ENCODE results near the gene KSR2.
"Not testable (repeated sequence)": the region's sequence is repeated elsewhere in the genome, so short reads cannot be mapped to it uniquely, and the experiment has no call there.

Gene KSR2

DNA sequence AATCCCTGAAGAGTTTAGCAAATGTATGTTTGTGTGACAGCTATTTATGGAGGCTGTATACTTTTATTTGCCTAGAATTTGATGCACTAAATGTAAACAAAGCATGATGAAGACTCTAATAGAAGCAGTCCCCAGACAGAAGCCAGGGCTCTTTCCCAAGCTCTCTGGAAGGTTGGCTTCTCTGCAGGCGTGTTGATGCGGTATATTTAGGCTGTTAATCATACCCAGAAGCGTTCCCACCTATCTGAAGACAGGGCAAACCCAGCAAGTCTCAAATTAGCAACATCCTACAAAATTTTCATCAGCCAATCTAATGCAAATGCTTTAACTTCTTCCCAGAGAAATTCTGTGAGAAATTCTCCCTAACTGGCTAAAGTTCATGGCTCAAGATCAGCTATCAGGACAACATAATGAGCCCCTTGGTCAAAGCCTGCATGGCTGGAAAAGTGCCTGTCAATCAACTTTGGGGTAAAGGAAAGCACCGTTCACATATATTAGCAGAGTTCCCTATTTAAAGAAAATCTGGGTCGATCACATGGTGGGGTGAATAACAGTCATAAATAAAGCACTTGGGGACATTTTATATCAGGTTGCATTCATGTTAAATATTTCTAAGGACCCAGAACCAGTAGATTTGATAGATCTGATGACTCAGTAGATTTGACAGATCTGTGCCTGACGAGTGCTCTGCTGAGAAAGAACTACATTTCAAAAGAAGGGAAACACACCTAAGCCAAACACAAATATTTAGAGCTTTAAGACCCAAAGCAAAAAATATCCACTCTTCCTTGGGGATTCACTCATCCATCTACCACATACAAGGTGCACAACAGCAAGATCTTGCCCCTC is 46.6 kb downstream of the KSR2 start:
- DNase-seq = no peak
- TF ChIP-seq POLR2A (IDR thresholded peaks at IDR 0.05; ENCODE audit: low read length) = no peak
- TF ChIP-seq GATA1 (IDR thresholded peaks at IDR 0.05; ENCODE audit: low read depth, low read length) = no peak

DNA sequence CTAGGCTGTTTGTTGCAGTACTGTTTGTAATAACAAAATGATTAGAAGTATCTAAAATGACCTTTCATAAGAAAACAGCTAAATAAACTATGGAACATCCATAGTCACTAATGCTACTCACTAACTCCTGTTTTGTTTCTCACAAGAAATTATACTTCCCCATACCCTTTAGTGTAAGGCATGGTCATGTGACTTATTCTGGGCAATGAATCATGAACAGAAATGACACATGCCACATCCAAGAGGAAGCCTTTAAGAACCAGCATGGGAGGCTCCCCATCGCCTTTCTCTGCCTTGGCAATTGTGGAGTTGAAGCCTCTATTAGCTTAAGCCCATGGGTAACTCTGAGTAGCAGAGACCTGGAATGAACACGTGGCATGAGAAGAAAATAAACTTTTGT is 49.3 kb downstream of the KSR2 start:
- no peak for TF ChIP-seq GATA1 (IDR thresholded peaks at IDR 0.05; ENCODE audit: low read depth, low read length)
- no peak for DNase-seq

DNA sequence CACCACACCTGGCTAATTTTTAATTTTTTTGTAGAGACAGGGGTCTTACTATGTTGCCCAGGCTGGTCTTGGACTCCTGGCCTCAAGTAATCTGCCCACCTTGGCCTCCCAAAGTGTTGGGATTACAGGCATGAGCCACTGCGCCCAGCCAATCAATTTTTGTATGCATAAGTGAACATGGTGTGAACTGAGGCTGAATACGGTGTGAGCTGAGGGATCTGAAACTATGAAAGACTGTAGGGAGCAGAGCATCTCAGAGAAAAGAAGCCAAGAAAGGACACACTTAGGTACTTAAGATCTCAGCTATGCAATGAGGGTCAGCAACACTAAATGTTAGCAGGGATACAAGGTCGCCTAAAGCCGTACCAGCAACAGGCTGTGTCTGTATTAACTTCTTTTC is 54.1 kb downstream of the KSR2 start:
- DNase-seq = no peak
- no peak for TF ChIP-seq GATA1 (IDR thresholded peaks at IDR 0.05; ENCODE audit: low read depth, low read length)

DNA sequence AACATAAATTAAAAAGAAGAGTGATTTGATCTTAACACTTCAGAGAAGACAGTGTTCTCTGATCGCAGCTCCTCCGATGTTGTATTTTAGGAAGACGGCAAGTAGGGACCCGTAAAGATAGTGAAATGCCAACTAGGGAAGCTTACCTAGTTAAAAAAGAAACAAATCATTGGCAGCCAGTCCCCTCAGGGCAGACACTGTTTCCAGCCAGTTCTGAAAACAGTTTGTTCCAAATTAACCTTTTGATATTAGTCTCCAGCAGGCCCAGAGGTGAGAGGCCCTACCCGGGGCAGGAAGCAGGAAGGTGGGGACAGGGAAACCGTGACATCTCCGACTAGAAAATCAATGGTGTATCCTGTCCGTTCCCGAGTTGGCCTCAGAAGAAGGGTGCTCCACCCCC is 56.0 kb downstream of the KSR2 start:
- DNase-seq = no peak
- TF ChIP-seq POLR2A (IDR thresholded peaks at IDR 0.05; ENCODE audit: low read length) (no peak), GATA1 (IDR thresholded peaks at IDR 0.05; ENCODE audit: low read depth, low read length) (no peak)

DNA sequence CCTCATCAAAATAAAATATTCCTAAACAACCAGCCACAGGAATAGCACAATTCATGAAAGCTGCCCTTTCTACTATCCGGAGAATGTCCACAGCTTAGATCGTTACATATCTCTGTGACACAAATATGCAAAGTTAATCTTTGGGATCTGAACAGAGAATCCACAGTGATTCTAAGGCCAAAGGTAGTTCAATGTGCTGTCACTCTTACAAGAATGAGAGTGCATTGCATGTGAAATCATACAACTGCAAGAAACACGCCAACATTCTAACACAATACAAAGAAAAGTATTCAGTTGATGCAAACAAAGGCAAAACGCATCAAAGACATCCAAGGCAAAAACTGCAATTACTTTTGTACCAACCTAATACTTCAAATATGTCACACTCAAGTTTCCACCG is 60.4 kb downstream of the KSR2 start:
- DNase-seq = no peak
- TF ChIP-seq GATA1 (IDR thresholded peaks at IDR 0.05; ENCODE audit: low read depth, low read length) = no peak
- TF ChIP-seq POLR2A (IDR thresholded peaks at IDR 0.05; ENCODE audit: low read length) = no peak

DNA sequence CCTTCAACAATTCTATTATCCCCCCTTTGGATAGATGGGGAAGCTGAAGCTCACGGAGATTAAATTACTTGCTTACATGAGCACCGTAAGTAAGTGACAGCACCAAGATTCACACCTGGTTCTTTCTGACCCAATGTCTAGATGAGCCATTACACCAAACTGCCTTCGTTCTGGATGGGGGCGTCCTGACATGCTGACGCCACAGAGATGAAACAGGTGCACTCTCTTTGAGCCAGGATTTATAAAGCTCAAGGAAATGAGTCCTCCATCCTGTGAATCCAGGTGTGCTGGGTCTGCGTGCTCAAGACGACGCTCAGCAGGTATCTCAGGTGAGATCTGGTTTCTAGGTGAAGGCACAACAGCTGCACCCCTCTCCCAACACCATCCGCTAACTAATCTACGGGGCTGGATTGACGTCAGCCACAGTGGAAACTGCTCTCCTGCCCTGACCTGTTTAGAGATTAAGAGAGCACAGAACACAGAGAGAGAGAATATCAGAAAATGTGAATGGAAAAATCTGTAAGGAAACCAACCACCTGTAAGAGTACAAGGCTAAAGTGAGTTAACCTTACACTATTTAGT is 61.6 kb downstream of the KSR2 start:
- DNase-seq = no peak
- TF ChIP-seq GATA1 (IDR thresholded peaks at IDR 0.05; ENCODE audit: low read depth, low read length) = no peak

DNA sequence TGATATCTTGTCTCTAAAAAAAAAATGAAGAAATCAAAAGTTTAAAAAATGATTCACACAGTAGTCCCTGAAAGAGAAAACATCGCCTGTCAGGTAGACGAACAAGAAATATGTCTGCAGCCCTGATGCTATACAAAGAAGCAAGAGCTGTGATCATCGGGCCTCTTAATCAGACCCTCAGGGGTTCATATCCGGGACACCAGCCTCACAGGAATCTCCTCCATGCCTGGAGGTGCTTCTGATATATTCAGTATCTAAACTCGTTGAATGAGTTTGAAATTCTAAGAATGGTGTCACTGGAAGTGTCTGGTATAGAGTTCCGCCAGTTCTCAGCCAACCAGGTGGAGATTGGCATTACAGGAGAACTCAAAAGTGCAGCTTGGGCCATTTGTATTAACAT is 64.7 kb downstream of the KSR2 start:
- no peak for DNase-seq
- no peak for TF ChIP-seq POLR2A (IDR thresholded peaks at IDR 0.05; ENCODE audit: low read length)
- TF ChIP-seq GATA1 (IDR thresholded peaks at IDR 0.05; ENCODE audit: low read depth, low read length) = no peak

DNA sequence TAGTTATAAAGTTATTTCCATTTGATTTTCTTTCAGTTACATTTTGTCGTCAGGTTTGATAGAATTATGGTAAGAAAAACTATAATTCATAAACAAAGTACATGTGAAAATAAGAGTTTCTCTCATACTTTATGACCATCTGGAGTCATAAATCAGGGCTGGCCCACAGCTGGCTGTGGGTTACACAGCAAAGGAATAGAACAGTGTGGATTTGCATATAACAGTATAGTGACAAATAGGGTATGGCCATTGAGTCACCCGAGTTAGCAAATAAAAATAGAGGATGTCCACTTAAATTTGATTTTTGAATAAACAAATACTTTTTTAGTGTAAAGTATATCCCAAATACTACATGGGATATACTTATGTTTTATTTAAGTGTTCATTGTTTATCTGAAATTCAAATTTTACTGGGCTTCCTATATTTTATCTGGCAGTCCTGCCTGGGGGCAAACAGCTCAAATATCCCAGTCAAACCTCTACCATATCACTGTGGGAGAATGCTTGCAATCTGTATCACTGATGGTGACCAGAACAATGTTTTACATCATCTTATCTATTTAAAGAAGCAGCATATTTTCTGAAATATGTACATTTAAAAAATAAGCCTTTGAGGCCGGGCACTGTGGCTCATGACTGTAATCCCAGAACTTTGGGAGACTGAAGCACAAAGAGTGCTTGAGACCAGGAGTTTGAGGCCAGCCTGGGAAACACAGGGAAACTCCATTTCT is 65.5 kb downstream of the KSR2 start:
- TF ChIP-seq POLR2A (IDR thresholded peaks at IDR 0.05; ENCODE audit: low read length) (no peak), GATA1 (IDR thresholded peaks at IDR 0.05; ENCODE audit: low read depth, low read length) (no peak)
- no peak for DNase-seq

DNA sequence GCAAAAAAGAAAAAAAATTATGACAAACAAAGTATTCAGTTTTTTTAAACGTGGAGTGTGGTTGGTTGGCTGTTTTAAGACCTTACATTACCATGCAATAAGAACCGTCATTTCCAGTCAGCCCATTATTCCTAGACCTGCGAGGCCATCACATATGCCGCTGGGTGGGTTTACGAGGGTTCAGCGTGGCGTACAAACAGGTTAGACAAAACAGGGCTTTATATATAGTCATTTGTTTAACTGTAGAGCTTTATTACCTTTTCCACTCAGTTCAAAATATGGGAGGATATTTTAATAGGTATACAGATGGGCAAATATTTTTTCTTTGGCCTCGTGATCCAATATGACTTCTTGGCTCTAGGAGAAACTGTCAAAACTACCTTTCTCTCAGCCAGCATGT is 67.2 kb downstream of the KSR2 start:
- TF ChIP-seq GATA1 (IDR thresholded peaks at IDR 0.05; ENCODE audit: low read depth, low read length) = no peak
- no peak for TF ChIP-seq POLR2A (IDR thresholded peaks at IDR 0.05; ENCODE audit: low read length)
- no peak for DNase-seq

DNA sequence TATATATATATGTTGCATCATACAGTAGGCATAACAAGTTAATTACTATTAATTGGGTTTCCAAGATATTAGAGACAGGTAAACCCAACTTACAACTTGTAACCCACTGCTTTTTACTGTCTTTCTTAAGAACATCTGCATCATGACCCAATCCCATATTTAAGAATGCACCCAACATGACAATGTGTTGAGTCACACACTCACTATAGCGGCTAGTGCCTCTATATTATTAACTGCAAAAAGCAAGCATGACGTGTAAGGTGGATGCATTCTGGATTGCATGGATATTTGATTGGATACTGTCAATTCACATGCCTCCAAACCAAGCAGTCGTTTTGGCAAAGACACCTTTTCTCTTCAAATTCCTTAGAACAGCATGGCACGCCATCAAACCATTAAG is 68.2 kb downstream of the KSR2 start:
- DNase-seq = no peak
- TF ChIP-seq POLR2A (IDR thresholded peaks at IDR 0.05; ENCODE audit: low read length) (no peak), GATA1 (IDR thresholded peaks at IDR 0.05; ENCODE audit: low read depth, low read length) (no peak)

DNA sequence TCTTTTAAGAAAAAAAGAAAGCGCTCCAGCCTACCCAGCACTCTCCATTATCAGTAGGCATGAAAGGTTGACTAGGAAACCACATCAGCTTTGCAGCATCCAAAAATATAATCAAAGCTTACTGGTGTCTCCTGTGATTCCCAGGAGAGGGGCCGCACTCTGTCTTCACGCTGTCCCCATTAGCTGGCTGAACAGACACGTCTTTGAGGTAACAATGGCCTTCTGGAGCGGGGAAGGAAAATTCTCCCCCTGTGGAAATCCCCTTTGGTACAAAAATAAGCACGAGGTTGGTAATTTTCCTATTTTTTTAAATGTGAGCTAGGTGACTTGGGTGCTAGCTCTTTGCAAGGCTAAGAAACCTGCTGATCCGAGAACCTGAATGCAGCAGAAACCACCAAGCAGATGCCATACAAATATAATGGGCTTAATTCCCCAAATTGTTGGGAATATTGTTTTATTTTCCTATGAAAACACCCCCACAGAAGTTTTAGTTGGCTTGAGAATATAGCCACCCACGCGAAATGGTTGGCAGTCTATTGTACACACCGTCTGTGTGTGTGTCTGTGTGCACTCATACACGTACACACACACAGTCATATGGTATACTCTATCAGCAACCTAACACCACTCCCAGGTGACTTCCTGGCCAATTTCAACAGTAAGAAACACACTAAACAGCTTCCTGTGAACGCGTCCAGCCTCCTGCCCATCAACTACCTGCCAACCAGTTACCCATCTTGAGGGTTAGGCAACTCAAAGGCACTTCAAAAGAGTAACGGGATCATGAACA is 71.2 kb downstream of the KSR2 start:
- no peak for DNase-seq
- no peak for TF ChIP-seq GATA1 (IDR thresholded peaks at IDR 0.05; ENCODE audit: low read depth, low read length)
- TF ChIP-seq POLR2A (IDR thresholded peaks at IDR 0.05; ENCODE audit: low read length) = no peak

DNA sequence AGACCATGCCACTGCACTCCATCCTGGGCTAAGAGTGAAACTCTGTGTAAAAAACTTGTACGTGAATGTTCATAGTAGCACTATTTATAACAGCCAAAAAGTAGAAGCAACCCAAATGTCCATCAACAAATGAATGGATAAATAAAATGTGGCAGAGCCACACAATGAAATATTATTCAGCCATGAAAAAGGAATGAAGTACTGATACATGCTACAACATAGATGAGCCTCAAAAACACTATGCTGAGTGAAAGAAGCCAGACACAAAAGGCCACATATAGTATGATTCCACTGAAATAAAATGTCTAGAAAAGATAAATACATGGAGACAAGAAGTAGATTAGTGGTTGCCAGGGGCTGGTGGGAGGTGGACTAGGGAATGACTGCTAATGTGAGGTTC is 72.8 kb downstream of the KSR2 start:
- DNase-seq = no peak
- TF ChIP-seq GATA1 (IDR thresholded peaks at IDR 0.05; ENCODE audit: low read depth, low read length) = no peak
- TF ChIP-seq POLR2A (IDR thresholded peaks at IDR 0.05; ENCODE audit: low read length) = no peak

DNA sequence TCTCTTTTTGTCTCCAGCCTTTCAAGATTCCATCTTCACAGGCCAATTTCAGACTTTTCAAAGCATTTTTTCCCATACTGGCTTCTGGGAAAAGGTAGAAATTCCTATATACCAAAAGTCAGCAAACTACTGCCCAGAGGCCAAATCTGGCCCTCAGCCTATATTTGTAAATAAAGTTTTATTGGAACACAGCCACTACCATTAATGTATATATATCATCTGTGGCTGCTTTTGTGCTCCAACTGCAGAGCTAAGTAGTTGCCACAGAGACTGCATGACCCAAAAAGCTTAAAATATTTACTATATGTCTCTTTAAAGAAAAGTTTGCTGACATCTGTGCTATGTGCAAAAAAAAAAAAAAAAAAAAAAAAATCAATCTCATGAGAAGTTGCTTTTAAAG is 76.3 kb downstream of the KSR2 start:
- no peak for DNase-seq
- TF ChIP-seq GATA1 (IDR thresholded peaks at IDR 0.05; ENCODE audit: low read depth, low read length) (no peak), POLR2A (IDR thresholded peaks at IDR 0.05; ENCODE audit: low read length) (no peak)

DNA sequence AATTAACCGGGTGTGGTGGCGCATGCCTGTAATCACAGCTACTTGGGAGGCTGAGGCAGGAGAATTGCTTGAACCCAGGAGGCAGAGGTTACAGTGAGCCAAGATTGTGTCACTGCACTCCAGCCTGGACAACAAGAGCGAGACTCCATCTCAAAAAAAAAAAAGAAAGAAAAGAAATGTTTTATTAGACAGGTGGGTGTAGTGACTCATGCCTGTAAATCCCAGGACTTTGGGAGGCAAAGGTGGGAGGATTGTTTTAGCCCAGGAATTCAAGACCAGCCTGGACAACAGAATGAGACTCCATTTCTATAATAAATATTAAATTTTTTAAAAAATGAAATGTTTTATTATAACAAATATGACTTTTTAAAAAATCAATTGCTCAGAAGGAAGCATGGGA is 77.5 kb downstream of the KSR2 start:
- not testable (repeated sequence) for DNase-seq

All from erythroblast (primary cell).